SK-N-SH treated with all-trans-retinoic acid at 6 μM for 48 hours (cell line): Measurements from ENCODE around the gene IQSEC3.

Experiments used
- ATAC-seq: fragments of 200-7000 bp; cut with Tn5 transposase; 3 replicates; pipeline ENCODE4 v1.9.1; 2020; ENCODE audit warnings: mild to moderate bottlenecking, moderate library complexity
- ARNTL ChIP-seq: fragments of 450-650 bp; formaldehyde crosslinking; IDR thresholded peaks from 2 replicates; pipeline ENCODE4 v1.5.0; 2020; ENCODE audit warnings: low read depth, mild to moderate bottlenecking, moderate library complexity, borderline replicate concordance
- BACH2 ChIP-seq: fragments of 250-450 bp; sonication (Bioruptor Pico); IDR thresholded peaks from 2 replicates; pipeline ENCODE4 v1.9.0; 2021; ENCODE audit warnings: mild to moderate bottlenecking, borderline replicate concordance
- CSDC2 ChIP-seq: fragments of 250-450 bp; sonication (Bioruptor Pico); IDR thresholded peaks from 2 replicates; pipeline ENCODE4 v1.5.0; 2020; ENCODE audit warnings: mild to moderate bottlenecking, moderate library complexity
- CSRNP3 ChIP-seq: fragments of 250-450 bp; sonication (Bioruptor Pico); IDR thresholded peaks from 2 replicates; pipeline ENCODE4 v1.5.1; 2021; ENCODE audit warnings: mild to moderate bottlenecking, moderate library complexity
- ESRRG ChIP-seq: fragments of 250-450 bp; sonication (Bioruptor Pico); IDR thresholded peaks from 2 replicates; pipeline ENCODE4 v1.6.1; 2021; ENCODE audit warnings: mild to moderate bottlenecking
- GLIS3 ChIP-seq: fragments of 250-450 bp; sonication (Bioruptor Pico); IDR thresholded peaks from 2 replicates; pipeline ENCODE4 v1.5.0; 2020; ENCODE audit warnings: mild to moderate bottlenecking, moderate library complexity
- ISL1 ChIP-seq: fragments of 250-450 bp; sonication (Bioruptor Pico); IDR thresholded peaks from 2 replicates; pipeline ENCODE4 v2.1.2; 2022; ENCODE audit warnings: mild to moderate bottlenecking, moderate library complexity
- OSR1 ChIP-seq: fragments of 250-450 bp; sonication (Bioruptor Pico); IDR thresholded peaks from 2 replicates; pipeline ENCODE4 v1.8.0; 2022; ENCODE audit warnings: moderate library complexity, mild to moderate bottlenecking, inconsistent platforms
- PPARA ChIP-seq: fragments of 250-450 bp; sonication (Bioruptor Pico); IDR thresholded peaks from 2 replicates; pipeline ENCODE4 v1.5.0; 2020; ENCODE audit warnings: mild to moderate bottlenecking, borderline replicate concordance
- RARB ChIP-seq: fragments of 250-450 bp; sonication (Bioruptor Pico); IDR thresholded peaks from 2 replicates; pipeline ENCODE4 v1.8.0; 2021; ENCODE audit warnings: mild to moderate bottlenecking, moderate library complexity
- SNAI2 ChIP-seq: fragments of 250-450 bp; sonication (Bioruptor Pico); IDR thresholded peaks from 2 replicates; pipeline ENCODE4 v1.5.0; 2020; ENCODE audit warnings: mild to moderate bottlenecking, moderate library complexity
- TCF4 ChIP-seq: fragments of 250-450 bp; sonication (Bioruptor Pico); IDR thresholded peaks from 2 replicates; pipeline ENCODE4 v1.8.0; 2021; ENCODE audit warnings: mild to moderate bottlenecking, moderate library complexity, borderline replicate concordance
- TOX ChIP-seq: fragments of 250-450 bp; sonication (Bioruptor Pico); IDR thresholded peaks from 2 replicates; pipeline ENCODE4 v1.8.0; 2021; ENCODE audit warnings: mild to moderate bottlenecking, moderate library complexity, borderline replicate concordance
- TSHZ2 ChIP-seq: fragments of 250-450 bp; sonication (Bioruptor Pico); IDR thresholded peaks from 2 replicates; pipeline ENCODE4 v1.5.0; 2020; ENCODE audit warnings: mild to moderate bottlenecking, moderate library complexity
- ZFP3 ChIP-seq: fragments of 250-450 bp; sonication (Bioruptor Pico); IDR thresholded peaks from 2 replicates; pipeline ENCODE4 v1.5.0; 2020; ENCODE audit warnings: mild to moderate bottlenecking, moderate library complexity
- ZFP30 ChIP-seq: fragments of 450-650 bp; formaldehyde crosslinking; IDR thresholded peaks from 2 replicates; pipeline ENCODE4 v1.5.0; 2022; ENCODE audit warnings: mild to moderate bottlenecking, moderate library complexity
- ZNF565 ChIP-seq: fragments of 450-650 bp; formaldehyde crosslinking; conservative IDR thresholded peaks from 2 replicates; pipeline ENCODE4 v1.5.0; 2020; ENCODE audit warnings: low read depth, mild to moderate bottlenecking, moderate library complexity
- ZNF70 ChIP-seq: fragments of 450-650 bp; formaldehyde crosslinking; IDR thresholded peaks from 2 replicates; pipeline ENCODE4 v1.5.0; 2020; ENCODE audit warnings: mild to moderate bottlenecking, moderate library complexity
- ZNF8 ChIP-seq: fragments of 450-650 bp; formaldehyde crosslinking; IDR thresholded peaks from 2 replicates; pipeline ENCODE4 v1.5.0; 2020; ENCODE audit warnings: mild to moderate bottlenecking, moderate library complexity
- TF ChIP-seq, protein P1 (sequence below): fragments of 250-450 bp; sonication (Bioruptor Pico); IDR thresholded peaks from 2 replicates; pipeline ENCODE4 v1.8.0; 2021; ENCODE audit warnings: low read depth, mild to moderate bottlenecking, moderate library complexity, borderline replicate concordance
- TF ChIP-seq, protein P2 (sequence below): fragments of 250-450 bp; sonication (Bioruptor Pico); IDR thresholded peaks from 2 replicates; pipeline ENCODE4 v1.8.0; 2020; ENCODE audit warnings: mild to moderate bottlenecking, moderate library complexity, borderline replicate concordance

IQSEC3 gene

GRCh38 chr12:162467-163307, 96.1 kb downstream of the IQSEC3 start:
- ATAC-seq = no peak; the same call in 1 of the 3 replicates
- TF ChIP-seq ISL1 (CRISPR knock-in tag) (no peak), ARNTL (CRISPR knock-in tag) (no peak), ZNF70 (CRISPR knock-in tag) (no peak), CSDC2 (no peak), OSR1 (CRISPR knock-in tag) (no peak), ZFP3 (CRISPR knock-in tag) (no peak), SNAI2 (CRISPR knock-in tag) (no peak), ZNF565 (no peak), ESRRG (CRISPR knock-in tag) (no peak), TSHZ2 (CRISPR knock-in tag) (no peak)
- TF ChIP-seq, protein P1, sequence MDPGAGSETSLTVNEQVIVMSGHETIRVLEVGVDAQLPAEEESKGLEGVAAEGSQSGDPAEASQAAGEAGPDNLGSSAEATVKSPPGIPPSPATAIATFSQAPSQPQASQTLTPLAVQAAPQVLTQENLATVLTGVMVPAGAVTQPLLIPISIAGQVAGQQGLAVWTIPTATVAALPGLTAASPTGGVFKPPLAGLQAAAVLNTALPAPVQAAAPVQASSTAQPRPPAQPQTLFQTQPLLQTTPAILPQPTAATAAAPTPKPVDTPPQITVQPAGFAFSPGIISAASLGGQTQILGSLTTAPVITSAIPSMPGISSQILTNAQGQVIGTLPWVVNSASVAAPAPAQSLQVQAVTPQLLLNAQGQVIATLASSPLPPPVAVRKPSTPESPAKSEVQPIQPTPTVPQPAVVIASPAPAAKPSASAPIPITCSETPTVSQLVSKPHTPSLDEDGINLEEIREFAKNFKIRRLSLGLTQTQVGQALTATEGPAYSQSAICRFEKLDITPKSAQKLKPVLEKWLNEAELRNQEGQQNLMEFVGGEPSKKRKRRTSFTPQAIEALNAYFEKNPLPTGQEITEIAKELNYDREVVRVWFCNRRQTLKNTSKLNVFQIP (CRISPR knock-in tag) = no peak

GRCh38 chr12:163406-163986, 96.9 kb downstream of the IQSEC3 start:
- no peak for ATAC-seq
- TF ChIP-seq RARB (CRISPR knock-in tag) = no peak
- no peak for TF ChIP-seq BACH2 (CRISPR knock-in tag)
- TF ChIP-seq CSDC2 = no peak
- no peak for TF ChIP-seq PPARA (CRISPR knock-in tag)
- TF ChIP-seq TOX = no peak
- TF ChIP-seq ZFP30 (CRISPR knock-in tag) = no peak
- TF ChIP-seq ZNF8 = no peak
- TF ChIP-seq OSR1 (CRISPR knock-in tag) = no peak
- TF ChIP-seq SNAI2 (CRISPR knock-in tag) = no peak
- TF ChIP-seq, protein P2, sequence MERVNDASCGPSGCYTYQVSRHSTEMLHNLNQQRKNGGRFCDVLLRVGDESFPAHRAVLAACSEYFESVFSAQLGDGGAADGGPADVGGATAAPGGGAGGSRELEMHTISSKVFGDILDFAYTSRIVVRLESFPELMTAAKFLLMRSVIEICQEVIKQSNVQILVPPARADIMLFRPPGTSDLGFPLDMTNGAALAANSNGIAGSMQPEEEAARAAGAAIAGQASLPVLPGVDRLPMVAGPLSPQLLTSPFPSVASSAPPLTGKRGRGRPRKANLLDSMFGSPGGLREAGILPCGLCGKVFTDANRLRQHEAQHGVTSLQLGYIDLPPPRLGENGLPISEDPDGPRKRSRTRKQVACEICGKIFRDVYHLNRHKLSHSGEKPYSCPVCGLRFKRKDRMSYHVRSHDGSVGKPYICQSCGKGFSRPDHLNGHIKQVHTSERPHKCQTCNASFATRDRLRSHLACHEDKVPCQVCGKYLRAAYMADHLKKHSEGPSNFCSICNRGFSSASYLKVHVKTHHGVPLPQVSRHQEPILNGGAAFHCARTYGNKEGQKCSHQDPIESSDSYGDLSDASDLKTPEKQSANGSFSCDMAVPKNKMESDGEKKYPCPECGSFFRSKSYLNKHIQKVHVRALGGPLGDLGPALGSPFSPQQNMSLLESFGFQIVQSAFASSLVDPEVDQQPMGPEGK (CRISPR knock-in tag) = no peak
- TF ChIP-seq TCF4 (CRISPR knock-in tag) = no peak
- TF ChIP-seq GLIS3 (CRISPR knock-in tag) = no peak
- no peak for TF ChIP-seq ZFP3 (CRISPR knock-in tag)
- TF ChIP-seq TSHZ2 (CRISPR knock-in tag) = no peak
- no peak for TF ChIP-seq ARNTL (CRISPR knock-in tag)

DNA sequence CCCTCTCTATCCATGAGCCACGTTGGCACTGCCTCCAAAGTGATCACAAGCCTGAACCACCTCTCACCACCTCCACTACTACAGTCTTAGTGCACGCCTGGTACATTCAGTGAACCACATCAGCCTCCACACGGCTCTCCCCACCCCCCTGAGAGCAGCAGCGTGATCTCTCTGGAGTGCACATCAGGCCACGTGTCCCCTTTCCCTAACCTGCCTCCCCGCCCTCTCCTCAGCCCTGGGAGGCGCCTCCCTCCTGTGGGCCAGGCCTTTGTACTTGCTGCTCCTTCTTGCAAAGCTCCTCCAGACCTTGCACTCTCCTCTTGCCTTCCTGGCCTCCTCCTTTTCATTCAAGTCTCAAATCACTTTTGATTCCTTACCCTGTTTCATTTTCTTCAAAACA, 97.6 kb downstream of the IQSEC3 start:
- ATAC-seq = no peak
- TF ChIP-seq ARNTL (CRISPR knock-in tag) (no peak), GLIS3 (CRISPR knock-in tag) (no peak), CSRNP3 (CRISPR knock-in tag) (no peak), BACH2 (CRISPR knock-in tag) (no peak), ZFP30 (CRISPR knock-in tag) (no peak), PPARA (CRISPR knock-in tag) (no peak), ZNF8 (no peak)
- TF ChIP-seq, protein P1 (CRISPR knock-in tag) = no peak
